Measurements from ENCODE around the gene FAM118A. TPM values are rescaled to one million over a fixed set of nuclear protein-coding genes. Genes with fewer than 3 reads are reported as not detected.

The FAM118A gene
- polyA plus RNA-seq, 1 donor (not counting 4 experiments of a cell fraction or from before 2014, with no cell fraction given): 31.1 TPM

- Histone ChIP-seq H3K9me3 (ENCODE audit: control insufficient read depth, low read depth, low read length) (no peaks in the 10 kb centered on the region), H3K27ac (ENCODE audit: control insufficient read depth, insufficient read depth, low read length) (no peak overlapping the region), H3K27me3 (ENCODE audit: control insufficient read depth, extremely low read depth, insufficient read depth, low read length) (no peaks in the 10 kb centered on the region), H3K9me1 (ENCODE audit: control insufficient read depth, extremely low read depth, insufficient read depth, low read length) (peaks cover 14% of the 10 kb centered on the region), H3K9ac (ENCODE audit: control insufficient read depth, extremely low read depth, insufficient read depth, low read length) (no peak overlapping the region), H3K79me2 (ENCODE audit: control insufficient read depth, insufficient read depth, low read length) (peaks cover 61% of the 10 kb centered on the region), H3K4me3 (ENCODE audit: control insufficient read depth in 2 of 3, extremely low read depth in 1 of 3, insufficient read depth in 2 of 3, low read depth in 1 of 3, low read length in 3 of 3) (no peak overlapping the region), H4K20me1 (ENCODE audit: control insufficient read depth, extremely low read depth, insufficient read depth, low read length) (peaks cover 3% of the 10 kb centered on the region), H3K36me3 (ENCODE audit: control insufficient read depth in 2 of 2, extremely low read depth in 1 of 2, insufficient read depth in 2 of 2, low read length in 2 of 2) (peaks cover 0 to 8% of the 10 kb centered on the region in 2 experiments), H3K4me2 (ENCODE audit: control insufficient read depth, extremely low read depth, insufficient read depth, low read depth, low read length) (no peak overlapping the region), H2AFZ (ENCODE audit: control insufficient read depth, low read length) (no peak overlapping the region), H3K4me1 (ENCODE audit: control insufficient read depth, extremely low read depth, insufficient read depth, low read length) (peaks cover 32% of the 10 kb centered on the region)
- DNase-seq (ENCODE audit: low read depth, low spot score) (no peak), FAIRE-seq (no peak)
- dilution Hi-C loops (cut with MboI; ENCODE audit: extremely low pct_ligation_motif_present, low sequenced_read_pairs): no loop called here
- TF ChIP-seq, protein P1, sequence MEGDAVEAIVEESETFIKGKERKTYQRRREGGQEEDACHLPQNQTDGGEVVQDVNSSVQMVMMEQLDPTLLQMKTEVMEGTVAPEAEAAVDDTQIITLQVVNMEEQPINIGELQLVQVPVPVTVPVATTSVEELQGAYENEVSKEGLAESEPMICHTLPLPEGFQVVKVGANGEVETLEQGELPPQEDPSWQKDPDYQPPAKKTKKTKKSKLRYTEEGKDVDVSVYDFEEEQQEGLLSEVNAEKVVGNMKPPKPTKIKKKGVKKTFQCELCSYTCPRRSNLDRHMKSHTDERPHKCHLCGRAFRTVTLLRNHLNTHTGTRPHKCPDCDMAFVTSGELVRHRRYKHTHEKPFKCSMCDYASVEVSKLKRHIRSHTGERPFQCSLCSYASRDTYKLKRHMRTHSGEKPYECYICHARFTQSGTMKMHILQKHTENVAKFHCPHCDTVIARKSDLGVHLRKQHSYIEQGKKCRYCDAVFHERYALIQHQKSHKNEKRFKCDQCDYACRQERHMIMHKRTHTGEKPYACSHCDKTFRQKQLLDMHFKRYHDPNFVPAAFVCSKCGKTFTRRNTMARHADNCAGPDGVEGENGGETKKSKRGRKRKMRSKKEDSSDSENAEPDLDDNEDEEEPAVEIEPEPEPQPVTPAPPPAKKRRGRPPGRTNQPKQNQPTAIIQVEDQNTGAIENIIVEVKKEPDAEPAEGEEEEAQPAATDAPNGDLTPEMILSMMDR (optimal IDR thresholded peaks at IDR 0.05 in 1 of 3, IDR thresholded peaks at IDR 0.05 in 1 of 3, conservative IDR thresholded peaks at IDR 0.05 in 1 of 3; ENCODE audit: extremely low read depth in 1 of 3, insufficient read depth in 2 of 3, low read length in 3 of 3): no peak
- no peak for TF ChIP-seq EZH2 (IDR thresholded peaks at IDR 0.05; ENCODE audit: low read length)
Measured at GRCh38 chr22:45314054-45314721, 4.5 kb downstream of the FAM118A start.

DNA sequence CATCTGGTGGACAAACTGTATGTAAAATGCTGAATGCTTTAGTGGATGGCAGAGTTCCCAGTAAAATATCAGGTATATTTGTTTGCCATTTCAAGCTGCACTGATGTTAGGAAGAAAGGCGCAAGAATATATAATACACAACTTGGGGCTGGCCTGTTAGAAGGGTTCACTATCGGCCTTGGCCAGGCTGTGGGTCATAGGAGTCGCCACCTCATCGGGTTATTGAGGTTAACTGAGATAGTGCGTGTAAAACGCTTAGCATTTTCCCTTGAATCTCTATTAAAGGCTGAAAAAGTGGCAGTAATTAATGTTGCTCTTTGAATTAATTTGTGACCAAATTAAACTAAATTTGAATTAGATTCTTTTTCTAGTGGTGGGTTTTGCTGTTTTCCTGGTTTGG is 5.1 kb downstream of the FAM118A start:
- dilution Hi-C loops (cut with MboI; ENCODE audit: extremely low pct_ligation_motif_present, low sequenced_read_pairs): no loop called here
- no peak for FAIRE-seq
- Histone ChIP-seq H3K9ac (ENCODE audit: control insufficient read depth, extremely low read depth, insufficient read depth, low read length) (no peak overlapping the region), H3K4me2 (ENCODE audit: control insufficient read depth, extremely low read depth, insufficient read depth, low read depth, low read length) (no peak overlapping the region), H3K27ac (ENCODE audit: control insufficient read depth, insufficient read depth, low read length) (no peak overlapping the region), H4K20me1 (ENCODE audit: control insufficient read depth, extremely low read depth, insufficient read depth, low read length) (peaks cover 3% of the 10 kb centered on the region), H3K79me2 (ENCODE audit: control insufficient read depth, insufficient read depth, low read length) (peaks cover 67% of the 10 kb centered on the region), H3K27me3 (ENCODE audit: control insufficient read depth, extremely low read depth, insufficient read depth, low read length) (no peaks in the 10 kb centered on the region), H3K4me3 (ENCODE audit: control insufficient read depth in 2 of 3, extremely low read depth in 1 of 3, insufficient read depth in 2 of 3, low read depth in 1 of 3, low read length in 3 of 3) (no peak overlapping the region), H3K4me1 (ENCODE audit: control insufficient read depth, extremely low read depth, insufficient read depth, low read length) (peaks cover 29% of the 10 kb centered on the region), H3K9me3 (ENCODE audit: control insufficient read depth, low read depth, low read length) (no peaks in the 10 kb centered on the region), H2AFZ (ENCODE audit: control insufficient read depth, low read length) (no peak overlapping the region), H3K9me1 (ENCODE audit: control insufficient read depth, extremely low read depth, insufficient read depth, low read length) (peaks cover 14% of the 10 kb centered on the region), H3K36me3 (ENCODE audit: control insufficient read depth in 2 of 2, extremely low read depth in 1 of 2, insufficient read depth in 2 of 2, low read length in 2 of 2) (peaks cover 0 to 8% of the 10 kb centered on the region in 2 experiments)
- TF ChIP-seq, protein P1 (optimal IDR thresholded peaks at IDR 0.05 in 1 of 3, IDR thresholded peaks at IDR 0.05 in 1 of 3, conservative IDR thresholded peaks at IDR 0.05 in 1 of 3; ENCODE audit: extremely low read depth in 1 of 3, insufficient read depth in 2 of 3, low read length in 3 of 3): no peak
- no peak for TF ChIP-seq EZH2 (IDR thresholded peaks at IDR 0.05; ENCODE audit: low read length)
- no peak for DNase-seq (ENCODE audit: low read depth, low spot score)

Measured in keratinocyte (primary cell).